Measurements from ENCODE around the gene PAGE5. TPM values are rescaled to one million over a fixed set of nuclear protein-coding genes. Genes with fewer than 3 reads are reported as not detected.

PAGE5 gene
- total RNA-seq, 1 donor from 2014 or later, result not detected

DNA sequence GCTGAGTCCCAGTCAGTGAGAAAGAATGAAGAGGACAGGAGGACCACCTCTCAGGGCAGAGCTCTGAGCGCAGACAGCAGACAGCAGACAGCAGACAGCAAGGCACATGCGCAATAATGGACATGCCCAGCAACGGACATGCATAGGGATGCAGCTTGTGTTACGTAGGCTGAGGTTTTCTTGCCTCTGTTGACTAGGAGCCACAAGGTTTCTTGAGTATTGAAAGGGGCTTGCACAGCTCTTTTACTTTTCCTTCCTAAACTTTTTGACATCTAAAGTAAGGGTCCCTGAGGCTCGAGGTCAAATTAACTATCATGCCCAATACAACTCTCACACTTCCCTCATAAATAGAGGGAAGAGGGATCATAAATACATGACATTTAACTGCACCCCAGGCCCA lies 44.7 kb downstream of the PAGE5 start, which contains the start of gene PAGE3:
Gene PAGE3, minus strand, starts transcription at position 101 of the 400 bp plus-strand sequence. CDS start 1,013 bp downstream, outside the sequence.
- no peak for DNase-seq (ENCODE audit: extremely low spot score, unreplicated experiment)
- TF ChIP-seq, protein P1, sequence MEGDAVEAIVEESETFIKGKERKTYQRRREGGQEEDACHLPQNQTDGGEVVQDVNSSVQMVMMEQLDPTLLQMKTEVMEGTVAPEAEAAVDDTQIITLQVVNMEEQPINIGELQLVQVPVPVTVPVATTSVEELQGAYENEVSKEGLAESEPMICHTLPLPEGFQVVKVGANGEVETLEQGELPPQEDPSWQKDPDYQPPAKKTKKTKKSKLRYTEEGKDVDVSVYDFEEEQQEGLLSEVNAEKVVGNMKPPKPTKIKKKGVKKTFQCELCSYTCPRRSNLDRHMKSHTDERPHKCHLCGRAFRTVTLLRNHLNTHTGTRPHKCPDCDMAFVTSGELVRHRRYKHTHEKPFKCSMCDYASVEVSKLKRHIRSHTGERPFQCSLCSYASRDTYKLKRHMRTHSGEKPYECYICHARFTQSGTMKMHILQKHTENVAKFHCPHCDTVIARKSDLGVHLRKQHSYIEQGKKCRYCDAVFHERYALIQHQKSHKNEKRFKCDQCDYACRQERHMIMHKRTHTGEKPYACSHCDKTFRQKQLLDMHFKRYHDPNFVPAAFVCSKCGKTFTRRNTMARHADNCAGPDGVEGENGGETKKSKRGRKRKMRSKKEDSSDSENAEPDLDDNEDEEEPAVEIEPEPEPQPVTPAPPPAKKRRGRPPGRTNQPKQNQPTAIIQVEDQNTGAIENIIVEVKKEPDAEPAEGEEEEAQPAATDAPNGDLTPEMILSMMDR (conservative IDR thresholded peaks at IDR 0.05), result no peak
- no peaks in the 10 kb centered on the region for H3K9me3 Mint-ChIP-seq
- no peak within 1 kb of the TSS for H3K27ac Mint-ChIP-seq
- no peaks in the 10 kb centered on the region for H3K27me3 Mint-ChIP-seq
- no peaks in the 10 kb centered on the region for H3K36me3 Mint-ChIP-seq
- no peak within 1 kb of the TSS for H3K4me3 Mint-ChIP-seq
- H3K4me1 Mint-ChIP-seq (ENCODE audit: unreplicated experiment), result no peaks in the 10 kb centered on the region

Other genes with a start within 250 kb of the PAGE5 start
- 0.51 and 0.86 TPM in 2 replicates for gene PFKFB1, start 226.2 kb upstream of the PAGE5 start, total RNA-seq (ENCODE audit: low replicate concordance)
- 17.1 and 24.3 TPM in 2 replicates for gene APEX2, start 220.0 kb upstream of the PAGE5 start, total RNA-seq (ENCODE audit: low replicate concordance)
- not detected in 2 replicates for gene ALAS2, start 189.4 kb upstream of the PAGE5 start, total RNA-seq (ENCODE audit: low replicate concordance)
- gene PAGE2B, start 145.3 kb upstream of the PAGE5 start, total RNA-seq (ENCODE audit: low replicate concordance), result not detected in 2 replicates
- gene PAGE2, start 131.3 kb upstream of the PAGE5 start, total RNA-seq (ENCODE audit: low replicate concordance), result not detected in 2 replicates
- not detected in 2 replicates for gene PAGE3, start 44.6 kb downstream of the PAGE5 start, total RNA-seq (ENCODE audit: low replicate concordance)
- gene MAGEH1, start 231.8 kb downstream of the PAGE5 start, total RNA-seq (ENCODE audit: low replicate concordance), result 37.7 and 38.3 TPM in 2 replicates

Measured in type B pancreatic cell (in vitro differentiated cells).